Measurements from ENCODE around the gene OR13G1. TPM values are rescaled to one million over a fixed set of nuclear protein-coding genes. Genes with fewer than 3 reads are reported as not detected.

The OR13G1 gene
- total RNA-seq, 1 experiment from 2014 or later, result not detected

- CTCF ChIA-PET, result no interaction called here
- Mint-ChIP-seq H3K4me3 (no peak within 1 kb of the TSS), H3K27me3 (ENCODE audit: low read depth) (no peaks in the 10 kb centered on the region), H3K4me1 (no peaks in the 10 kb centered on the region), H3K36me3 (peaks cover 9% of the 10 kb centered on the region), H3K9me3 (peaks cover 49% of the 10 kb centered on the region), H3K27ac (no peak within 1 kb of the TSS)
- TF ChIP-seq MYBL2 (CRISPR knock-in tag; IDR thresholded peaks at IDR 0.05), result no peak
- TF ChIP-seq ERG (CRISPR knock-in tag; IDR thresholded peaks at IDR 0.05), result no peak
- TF ChIP-seq ZNF219 (CRISPR knock-in tag; IDR thresholded peaks at IDR 0.05; ENCODE audit: borderline replicate concordance), result no peak
- TF ChIP-seq ZNF232 (CRISPR knock-in tag; IDR thresholded peaks at IDR 0.05), result no peak
- TF ChIP-seq, protein P1, sequence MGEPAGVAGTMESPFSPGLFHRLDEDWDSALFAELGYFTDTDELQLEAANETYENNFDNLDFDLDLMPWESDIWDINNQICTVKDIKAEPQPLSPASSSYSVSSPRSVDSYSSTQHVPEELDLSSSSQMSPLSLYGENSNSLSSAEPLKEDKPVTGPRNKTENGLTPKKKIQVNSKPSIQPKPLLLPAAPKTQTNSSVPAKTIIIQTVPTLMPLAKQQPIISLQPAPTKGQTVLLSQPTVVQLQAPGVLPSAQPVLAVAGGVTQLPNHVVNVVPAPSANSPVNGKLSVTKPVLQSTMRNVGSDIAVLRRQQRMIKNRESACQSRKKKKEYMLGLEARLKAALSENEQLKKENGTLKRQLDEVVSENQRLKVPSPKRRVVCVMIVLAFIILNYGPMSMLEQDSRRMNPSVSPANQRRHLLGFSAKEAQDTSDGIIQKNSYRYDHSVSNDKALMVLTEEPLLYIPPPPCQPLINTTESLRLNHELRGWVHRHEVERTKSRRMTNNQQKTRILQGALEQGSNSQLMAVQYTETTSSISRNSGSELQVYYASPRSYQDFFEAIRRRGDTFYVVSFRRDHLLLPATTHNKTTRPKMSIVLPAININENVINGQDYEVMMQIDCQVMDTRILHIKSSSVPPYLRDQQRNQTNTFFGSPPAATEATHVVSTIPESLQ (CRISPR knock-in tag; IDR thresholded peaks at IDR 0.05), result no peak
- no peak for TF ChIP-seq CREB1 (CRISPR knock-in tag; IDR thresholded peaks at IDR 0.05)
- TF ChIP-seq OVOL2 (CRISPR knock-in tag; IDR thresholded peaks at IDR 0.05; ENCODE audit: borderline replicate concordance), result no peak
- TF ChIP-seq, protein P2, sequence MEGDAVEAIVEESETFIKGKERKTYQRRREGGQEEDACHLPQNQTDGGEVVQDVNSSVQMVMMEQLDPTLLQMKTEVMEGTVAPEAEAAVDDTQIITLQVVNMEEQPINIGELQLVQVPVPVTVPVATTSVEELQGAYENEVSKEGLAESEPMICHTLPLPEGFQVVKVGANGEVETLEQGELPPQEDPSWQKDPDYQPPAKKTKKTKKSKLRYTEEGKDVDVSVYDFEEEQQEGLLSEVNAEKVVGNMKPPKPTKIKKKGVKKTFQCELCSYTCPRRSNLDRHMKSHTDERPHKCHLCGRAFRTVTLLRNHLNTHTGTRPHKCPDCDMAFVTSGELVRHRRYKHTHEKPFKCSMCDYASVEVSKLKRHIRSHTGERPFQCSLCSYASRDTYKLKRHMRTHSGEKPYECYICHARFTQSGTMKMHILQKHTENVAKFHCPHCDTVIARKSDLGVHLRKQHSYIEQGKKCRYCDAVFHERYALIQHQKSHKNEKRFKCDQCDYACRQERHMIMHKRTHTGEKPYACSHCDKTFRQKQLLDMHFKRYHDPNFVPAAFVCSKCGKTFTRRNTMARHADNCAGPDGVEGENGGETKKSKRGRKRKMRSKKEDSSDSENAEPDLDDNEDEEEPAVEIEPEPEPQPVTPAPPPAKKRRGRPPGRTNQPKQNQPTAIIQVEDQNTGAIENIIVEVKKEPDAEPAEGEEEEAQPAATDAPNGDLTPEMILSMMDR (IDR thresholded peaks at IDR 0.05), result no peak
- POLR2A ChIA-PET, result no interaction called here
- DNase-seq (ENCODE audit: low spot score) (no peak), ATAC-seq (no peak)
These were observed 37.0 kb upstream of the OR13G1 start, which contains the start of gene OR6F1 for GRCh38 chr1:247716546-247716945. Gene OR6F1 (minus strand): TSS chr1:247716646. CDS start chr1:247712755, 3,891 bp downstream.

- ChIA-PET POLR2A (no interaction called here), CTCF (no interaction called here)
- ATAC-seq (no peak), DNase-seq (ENCODE audit: low spot score) (no peak)
- H3K9me3 Mint-ChIP-seq, result peaks cover 57% of the 10 kb centered on the region
- H3K4me3 Mint-ChIP-seq, result no peak overlapping the region
- H3K36me3 Mint-ChIP-seq, result peaks cover 10% of the 10 kb centered on the region
- H3K4me1 Mint-ChIP-seq, result no peaks in the 10 kb centered on the region
- no peak overlapping the region for H3K27ac Mint-ChIP-seq
- no peaks in the 10 kb centered on the region for H3K27me3 Mint-ChIP-seq (ENCODE audit: low read depth)
- TF ChIP-seq ZNF219 (CRISPR knock-in tag; IDR thresholded peaks at IDR 0.05; ENCODE audit: borderline replicate concordance) (no peak), ZMAT4 (CRISPR knock-in tag; IDR thresholded peaks at IDR 0.05) (no peak), HMGA2 (CRISPR knock-in tag; IDR thresholded peaks at IDR 0.05) (no peak), SOX15 (CRISPR knock-in tag; IDR thresholded peaks at IDR 0.05) (no peak), PRRX2 (CRISPR knock-in tag; IDR thresholded peaks at IDR 0.05) (no peak), AR (CRISPR knock-in tag; IDR thresholded peaks at IDR 0.05) (no peak), ATF3 (CRISPR knock-in tag; conservative IDR thresholded peaks at IDR 0.05) (no peak), FOXK1 (CRISPR knock-in tag; IDR thresholded peaks at IDR 0.05) (no peak), ZNF263 (CRISPR knock-in tag; IDR thresholded peaks at IDR 0.05; ENCODE audit: low read depth) (no peak), MYBL2 (CRISPR knock-in tag; IDR thresholded peaks at IDR 0.05) (no peak), MLX (CRISPR knock-in tag; IDR thresholded peaks at IDR 0.05) (no peak), CREM (CRISPR knock-in tag; IDR thresholded peaks at IDR 0.05) (no peak), NR3C1 (CRISPR knock-in tag; conservative IDR thresholded peaks at IDR 0.05; ENCODE audit: low read depth) (no peak)
- TF ChIP-seq, protein P3, sequence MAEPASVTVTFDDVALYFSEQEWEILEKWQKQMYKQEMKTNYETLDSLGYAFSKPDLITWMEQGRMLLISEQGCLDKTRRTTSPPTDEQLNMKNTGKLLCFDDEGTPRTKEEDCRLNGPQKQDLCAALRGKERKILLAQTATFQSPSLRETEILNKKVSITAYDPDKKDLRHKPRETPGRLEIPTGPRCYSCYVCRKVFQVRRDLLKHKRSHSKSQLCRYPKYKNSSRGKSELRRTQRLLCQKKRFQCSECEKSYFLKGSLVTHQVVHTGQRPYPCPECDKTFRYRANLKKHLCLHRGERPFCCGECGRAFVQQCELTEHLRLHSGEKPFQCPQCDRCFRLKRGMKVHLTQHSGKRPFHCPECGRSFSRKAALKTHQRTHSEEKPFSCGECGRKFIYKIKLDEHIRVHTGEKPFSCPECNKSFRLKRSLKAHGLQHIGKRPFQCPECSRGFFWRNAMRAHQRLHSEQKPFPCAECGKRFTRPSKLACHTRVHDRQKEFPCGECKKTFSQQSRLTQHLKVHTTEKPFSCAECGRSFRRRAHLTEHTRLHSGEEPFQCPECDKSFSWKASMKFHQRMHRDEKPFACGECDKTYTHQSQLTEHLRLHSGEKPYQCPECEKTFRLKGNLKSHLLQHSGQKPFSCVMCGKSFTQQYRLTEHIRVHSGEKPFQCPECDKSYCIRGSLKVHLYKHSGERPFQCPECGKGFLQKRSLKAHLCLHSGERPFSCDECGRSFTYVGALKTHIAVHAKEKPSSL (CRISPR knock-in tag; conservative IDR thresholded peaks at IDR 0.05), result no peak
- TF ChIP-seq, protein P4, sequence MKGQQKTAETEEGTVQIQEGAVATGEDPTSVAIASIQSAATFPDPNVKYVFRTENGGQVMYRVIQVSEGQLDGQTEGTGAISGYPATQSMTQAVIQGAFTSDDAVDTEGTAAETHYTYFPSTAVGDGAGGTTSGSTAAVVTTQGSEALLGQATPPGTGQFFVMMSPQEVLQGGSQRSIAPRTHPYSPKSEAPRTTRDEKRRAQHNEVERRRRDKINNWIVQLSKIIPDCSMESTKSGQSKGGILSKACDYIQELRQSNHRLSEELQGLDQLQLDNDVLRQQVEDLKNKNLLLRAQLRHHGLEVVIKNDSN (CRISPR knock-in tag; IDR thresholded peaks at IDR 0.05), result no peak
- TF ChIP-seq, protein P5, sequence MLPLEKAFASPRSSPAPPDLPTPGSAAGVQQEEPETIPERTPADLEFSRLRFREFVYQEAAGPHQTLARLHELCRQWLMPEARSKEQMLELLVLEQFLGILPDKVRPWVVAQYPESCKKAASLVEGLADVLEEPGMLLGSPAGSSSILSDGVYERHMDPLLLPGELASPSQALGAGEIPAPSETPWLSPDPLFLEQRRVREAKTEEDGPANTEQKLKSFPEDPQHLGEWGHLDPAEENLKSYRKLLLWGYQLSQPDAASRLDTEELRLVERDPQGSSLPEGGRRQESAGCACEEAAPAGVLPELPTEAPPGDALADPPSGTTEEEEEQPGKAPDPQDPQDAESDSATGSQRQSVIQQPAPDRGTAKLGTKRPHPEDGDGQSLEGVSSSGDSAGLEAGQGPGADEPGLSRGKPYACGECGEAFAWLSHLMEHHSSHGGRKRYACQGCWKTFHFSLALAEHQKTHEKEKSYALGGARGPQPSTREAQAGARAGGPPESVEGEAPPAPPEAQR (CRISPR knock-in tag; IDR thresholded peaks at IDR 0.05), result no peak
These were observed 34.2 kb upstream of the OR13G1 start for GRCh38 chr1:247713753-247714152.
